Camera-type eye (tissue), 1 donor: Measurements from ENCODE around the gene NSUN7. TPM values are rescaled to one million over a fixed set of nuclear protein-coding genes. Genes with fewer than 3 reads are reported as not detected.

ENCODE experiments used
- total RNA-seq: library from RNA; depleted of rRNA; stranded (reverse); fragments of >200 nt; gene quantifications from one replicate; pipeline ENCODE4 v1.2.3, GENCODE V29; 2014

Gene NSUN7
- total RNA-seq: 10.5 TPM

GRCh38 chr4:40749717-40750460, at the start of gene NSUN7:
Gene NSUN7 (plus strand): TSS chr4:40749955. CDS start chr4:40750694, 739 bp downstream.

Other genes starting within 250 kb of the NSUN7 start
- gene RBM47, start 120.1 kb upstream of the NSUN7 start, total RNA-seq: 18.8 TPM